IMR-90 (cell line): Measurements from ENCODE around the gene LIMK2. TPM values are rescaled to one million over a fixed set of nuclear protein-coding genes. Genes with fewer than 3 reads are reported as not detected.

Experiments used
- ATAC-seq: fragments of 200-7000 bp; cut with Tn5 transposase; 2 replicates; pipeline ENCODE4 v1.9.1; 2020; ENCODE audit warnings: low read depth, mild to moderate bottlenecking, moderate library complexity
- BruUV-seq: library from RNA; stranded (reverse); fragments of 400-500 nt; replicated peaks from 2 replicates; lab custom pipeline; 2021; lab: Mats Ljungman, UMichigan
- CTCF ChIA-PET: fragments of 300-600 bp; formaldehyde crosslinking; extraction: SDS; loops from one replicate; lab custom pipeline; 2021; ENCODE audit warnings: antibody characterized with exemption; lab: Yijun Ruan, JAX
- POLR2A ChIA-PET: fragments of 300-600 bp; sonication (Branson Sonifier 250); formaldehyde crosslinking; loops from one replicate; lab custom pipeline; 2022; ENCODE audit warnings: antibody characterized with exemption; ENCODE audit not compliant: unreplicated experiment; lab: Charles Lee
- DNase-seq: peaks from one replicate; pipeline ENCODE4 v3.0.0; 2013
- H2AFZ ChIP-seq: replicated peaks from 2 replicates; pipeline ENCODE3; 2013; ENCODE audit warnings: low read length, mild to moderate bottlenecking; ENCODE audit not compliant: poor library complexity
- H2AK5ac ChIP-seq: 2 replicates; pipeline ENCODE4 v1.6.1; 2013; ENCODE audit warnings: low read depth, low read length, inconsistent platforms
- H2AK9ac ChIP-seq: replicated peaks from 2 replicates; pipeline ENCODE3; 2013; ENCODE audit warnings: mild to moderate bottlenecking, low read depth, low read length, moderate library complexity; ENCODE audit not compliant: poor library complexity
- H2BK120ac ChIP-seq: 2 replicates; pipeline ENCODE4 v1.6.1; 2013; ENCODE audit warnings: low read depth, low read length, inconsistent platforms
- H2BK15ac ChIP-seq: 3 replicates; pipeline ENCODE4 v1.6.1; 2013; ENCODE audit warnings: low read depth, low read length, inconsistent platforms
- H2BK20ac ChIP-seq: 2 replicates; pipeline ENCODE4 v1.6.1; 2013; ENCODE audit warnings: low read depth, mild to moderate bottlenecking, inconsistent platforms, low read length, moderate library complexity
- H2BK5ac ChIP-seq: 2 replicates; pipeline ENCODE4 v1.6.1; 2013; ENCODE audit warnings: mild to moderate bottlenecking, low read depth, low read length, inconsistent platforms; ENCODE audit not compliant: poor library complexity, severe bottlenecking
- H3K14ac ChIP-seq: replicated peaks from 2 replicates; pipeline ENCODE4 v1.6.1; 2013; ENCODE audit warnings: low read depth, low read length, inconsistent platforms
- H3K18ac ChIP-seq: 2 replicates; pipeline ENCODE4 v1.6.1; 2013; ENCODE audit warnings: low read depth, low read length, control low read depth
- H3K23ac ChIP-seq: 2 replicates; pipeline ENCODE4 v1.6.1; 2013; ENCODE audit warnings: low read depth, low read length, inconsistent platforms
- H3K27ac ChIP-seq: 2 replicates; pipeline ENCODE4 v1.5.1; 2013; ENCODE audit warnings: mild to moderate bottlenecking, control low read depth, low read length; ENCODE audit not compliant: insufficient read depth
- H3K27me3 ChIP-seq: 2 replicates; pipeline ENCODE4 v1.6.1; 2013; ENCODE audit warnings: low read length; ENCODE audit not compliant: control insufficient read depth, insufficient read depth
- H3K36me3 ChIP-seq: 2 replicates; pipeline ENCODE4 v1.6.1; 2013; ENCODE audit warnings: low read length, mixed read lengths; ENCODE audit not compliant: control insufficient read depth, insufficient read depth
- H3K4ac ChIP-seq: 2 replicates; pipeline ENCODE4 v1.6.1; 2013; ENCODE audit warnings: low read depth, low read length, inconsistent platforms
- H3K4me1 ChIP-seq: 2 replicates; pipeline ENCODE4 v1.6.1; 2013; ENCODE audit warnings: low read length, mixed read lengths; ENCODE audit not compliant: control insufficient read depth, insufficient read depth
- H3K4me2 ChIP-seq: 2 replicates; pipeline ENCODE4 v1.6.1; 2013; ENCODE audit warnings: low read depth, mild to moderate bottlenecking, control low read depth, low read length, moderate library complexity
- H3K4me3 ChIP-seq: 2 replicates; pipeline ENCODE4 v1.5.1; 2013; ENCODE audit warnings: low read depth, mild to moderate bottlenecking, control low read depth, low read length, moderate library complexity; ENCODE audit not compliant: insufficient read depth
- H3K56ac ChIP-seq: 2 replicates; pipeline ENCODE4 v1.6.1; 2013; ENCODE audit warnings: low read length, inconsistent platforms; ENCODE audit not compliant: insufficient read depth; ENCODE audit errors: extremely low read depth
- H3K79me1 ChIP-seq, 2 experiments: 2 replicates each; pipeline ENCODE4 v1.6.1; 2013; ENCODE audit warnings: low read length in 2 of 2, inconsistent platforms in 1 of 2, low read depth in 1 of 2
- H3K9ac ChIP-seq: 2 replicates; pipeline ENCODE4 v1.6.1; 2013; ENCODE audit warnings: low read depth, low read length, control low read depth
- H3K9me1 ChIP-seq: 2 replicates; pipeline ENCODE4 v1.6.1; 2013; ENCODE audit warnings: low read length, inconsistent platforms; ENCODE audit not compliant: insufficient read depth
- H3K9me3 ChIP-seq: 2 replicates; pipeline ENCODE4 v1.6.1; 2013; ENCODE audit warnings: low read length; ENCODE audit not compliant: control insufficient read depth, insufficient read depth
- H4K20me1 ChIP-seq: 2 replicates; pipeline ENCODE4 v1.6.1; 2013; ENCODE audit warnings: low read length, inconsistent platforms; ENCODE audit not compliant: insufficient read depth
- H4K5ac ChIP-seq: 2 replicates; pipeline ENCODE4 v1.6.1; 2013; ENCODE audit warnings: mild to moderate bottlenecking, low read depth, low read length, control low read depth
- H4K8ac ChIP-seq, 2 experiments: 2 replicates each; pipeline ENCODE4 v1.6.1; 2013; ENCODE audit warnings: low read depth in 2 of 2, low read length in 2 of 2, control low read depth in 1 of 2, inconsistent platforms in 1 of 2
- H4K91ac ChIP-seq: 2 replicates; pipeline ENCODE4 v1.6.1; 2013; ENCODE audit warnings: low read depth, low read length, inconsistent platforms; ENCODE audit not compliant: insufficient read depth
- BHLHE40 ChIP-seq: fragments of 150-350 bp; IDR thresholded peaks from 2 replicates; pipeline ENCODE4 v1.6.1; 2016; ENCODE audit warnings: mild to moderate bottlenecking, low read depth, low read length
- CEBPB ChIP-seq: IDR thresholded peaks from 2 replicates; pipeline ENCODE4 v1.6.1; 2012; ENCODE audit warnings: low read depth, low read length, improper control_type of control experiment
- CHD1 ChIP-seq: IDR thresholded peaks from 2 replicates; pipeline ENCODE4 v1.6.1; 2012; ENCODE audit warnings: low read depth, low read length, improper control_type of control experiment
- ELK1 ChIP-seq: fragments of 150-350 bp; IDR thresholded peaks from 2 replicates; pipeline ENCODE4 v1.6.1; 2016; ENCODE audit warnings: low read depth, mild to moderate bottlenecking, low read length, moderate library complexity, borderline replicate concordance
- FOS ChIP-seq: fragments of 150-350 bp; IDR thresholded peaks from 2 replicates; pipeline ENCODE4 v1.6.1; 2016; ENCODE audit warnings: low read depth, low read length
- NFE2L2 ChIP-seq: fragments of 150-350 bp; IDR thresholded peaks from 2 replicates; pipeline ENCODE4 v1.6.1; 2016; ENCODE audit warnings: low read depth, mild to moderate bottlenecking, low read length
- RCOR1 ChIP-seq: IDR thresholded peaks from 2 replicates; pipeline ENCODE4 v1.6.1; 2012; ENCODE audit warnings: mild to moderate bottlenecking, low read length, improper control_type of control experiment; ENCODE audit not compliant: insufficient replicate concordance
- SMC3 ChIP-seq: fragments of 150-350 bp; IDR thresholded peaks from 2 replicates; pipeline ENCODE4 v1.6.1; 2016; ENCODE audit warnings: low read depth, mild to moderate bottlenecking, antibody characterized with exemption, low read length, moderate library complexity
- WGBS, 2 experiments: methylation state at CpG; one replicate each; pipeline versions ENCODE4 v1.1.5 to v1.1.7; 2013; ENCODE audit warnings: missing lambda C conversion rate in 2 of 2; ENCODE audit not compliant: insufficient read length in 1 of 2; ENCODE audit errors: extremely low coverage in 2 of 2; 5-methylcytosine and 5-hydroxymethylcytosine counted together
- dilution Hi-C: fragments of 300-500 bp; cut with HindIII; formaldehyde crosslinking; loops from one replicate; pipeline ENCODE4 v1.14.3; 2018; ENCODE audit warnings: low sequenced_read_pairs; ENCODE audit not compliant: unreplicated experiment
- in situ Hi-C: fragments of 300-500 bp; cut with MboI; formaldehyde crosslinking; loops from 3 replicates; pipeline ENCODE4 v1.14.3; 2019; ENCODE audit warnings: low sequenced_read_pairs, inconsistent platforms, mixed read lengths
- intact Hi-C: fragments of 100-400 bp; cut with micrococcal nuclease; formaldehyde crosslinking; loops from 2 replicates; pipeline ENCODE4 v1.10.0; 2022
- polyA plus RNA-seq, 3 experiments: library from polyadenylated mRNA; depleted of rRNA; stranded (reverse); fragments of >200 nt; gene quantifications; 2 replicates each; pipeline ENCODE4 v1.2.3, GENCODE V29; 2012; ENCODE audit warnings: low replicate concordance in 1 of 3
- total RNA-seq: library from RNA; depleted of rRNA; stranded (reverse); fragments of >200 nt; gene quantifications from 2 replicates; pipeline ENCODE4 v1.2.3, GENCODE V29; 2012

LIMK2 gene
- total and polyA plus RNA-seq, 2 of the 4 experiments (the other 2 are of a cell fraction) = 14.5 to 31.9 TPM

DNA sequence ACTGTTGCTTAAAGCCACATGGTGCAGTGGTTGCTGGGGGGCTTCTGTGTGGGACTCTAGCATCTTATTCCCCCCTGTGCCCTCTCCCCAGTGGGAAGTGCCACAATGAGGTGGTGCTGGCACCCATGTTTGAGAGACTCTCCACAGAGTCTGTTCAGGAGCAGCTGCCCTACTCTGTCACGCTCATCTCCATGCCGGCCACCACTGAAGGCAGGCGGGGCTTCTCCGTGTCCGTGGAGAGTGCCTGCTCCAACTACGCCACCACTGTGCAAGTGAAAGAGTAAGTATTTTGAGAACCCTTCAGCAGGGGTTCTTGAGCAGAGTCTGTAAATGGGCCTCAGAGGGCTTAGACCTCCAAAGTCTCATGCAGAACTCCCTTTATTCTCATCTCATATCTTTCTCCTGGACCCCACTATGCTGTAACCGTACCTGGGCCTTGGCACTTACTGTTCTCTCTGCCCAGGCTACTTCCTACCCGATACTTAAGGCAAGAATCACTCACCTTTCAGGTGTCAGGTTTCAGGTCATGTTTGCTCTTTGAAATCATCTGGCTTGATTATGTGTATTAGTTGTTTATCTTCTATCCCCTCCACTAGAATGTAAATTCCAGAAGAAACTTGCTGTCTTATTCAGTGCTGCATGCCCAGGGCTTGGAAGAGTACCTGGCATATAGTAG, 47.8 kb downstream of the LIMK2 start:
- H3K14ac ChIP-seq = no peak overlapping the region
- no peak overlapping the region for H2AK5ac ChIP-seq
- H3K9me1 ChIP-seq = peaks cover 20% of the 10 kb centered on the region
- H3K79me1 ChIP-seq = peaks cover 13 to 30% of the 10 kb centered on the region in 2 experiments
- ChIA-PET CTCF (no interaction called here), POLR2A (no interaction called here)
- no peak overlapping the region for H3K4me3 ChIP-seq
- H3K4me1 ChIP-seq = peaks cover 3% of the 10 kb centered on the region
- intact Hi-C loops (no loop called here), in situ Hi-C loops (no loop called here), dilution Hi-C loops (no loop called here)
- H4K91ac ChIP-seq = no peak overlapping the region
- H3K27me3 ChIP-seq = no peaks in the 10 kb centered on the region
- no peak overlapping the region for H3K27ac ChIP-seq
- H3K9ac ChIP-seq = no peak overlapping the region
- no peak overlapping the region for H4K5ac ChIP-seq
- H2AK9ac ChIP-seq = no peak overlapping the region
- no peak overlapping the region for H3K4ac ChIP-seq
- no peak for ATAC-seq
- H3K9me3 ChIP-seq = no peaks in the 10 kb centered on the region
- no peak overlapping the region for H3K23ac ChIP-seq
- no CpG with 5 or more reads among the region's 8 CpGs for WGBS, 2 experiments
- peaks cover 25% of the 10 kb centered on the region for H3K36me3 ChIP-seq
- no peak overlapping the region for H2BK15ac ChIP-seq
- no TSS peak for BruUV-seq
- no peak overlapping the region for H2AFZ ChIP-seq
- H2BK20ac ChIP-seq = no peak overlapping the region
- DNase-seq = no peak
- no peak overlapping the region for H3K4me2 ChIP-seq
- TF ChIP-seq RCOR1 = no peak
- no peak for TF ChIP-seq FOS
- no peak for TF ChIP-seq NFE2L2
- no peak for TF ChIP-seq BHLHE40
- no peak for TF ChIP-seq CEBPB
- no peak for TF ChIP-seq ELK1
- TF ChIP-seq CHD1 = no peak
- no peak for TF ChIP-seq SMC3
- no peak overlapping the region for H3K56ac ChIP-seq
- no peak overlapping the region for H3K18ac ChIP-seq
- H2BK5ac ChIP-seq = no peak overlapping the region
- no peak overlapping the region for H2BK120ac ChIP-seq
- H4K8ac ChIP-seq = no peak overlapping the region
- no peaks in the 10 kb centered on the region; the same call in 1 of the 2 replicates for H4K20me1 ChIP-seq
